GM18505 (cell line): ENCODE results near the gene CWC25.
"Not testable (repeated sequence)": the region's sequence is repeated elsewhere in the genome, so short reads cannot be mapped to it uniquely, and the experiment has no call there.

ENCODE experiments used
- ATAC-seq: cut with Tn5 transposase; IDR thresholded peaks from one replicate; pipeline ENCODE4 v1.9.1; 2021; ENCODE audit not compliant: unreplicated experiment
- POLR2A ChIP-seq: IDR thresholded peaks from 4 replicates; pipeline ENCODE4 v1.6.1; 2011; ENCODE audit warnings: borderline replicate concordance; ENCODE audit not compliant: insufficient read depth, insufficient read length; ENCODE audit errors: extremely low read depth

Gene CWC25

GRCh38 chr17:38867179-38867967, 42.3 kb upstream of the CWC25 start:
- TF ChIP-seq POLR2A = peak; percentile 38
- no peak for ATAC-seq

- no peak for ATAC-seq
- no peak for TF ChIP-seq POLR2A
These were observed 39.7 kb upstream of the CWC25 start for GRCh38 chr17:38864636-38865398.

DNA sequence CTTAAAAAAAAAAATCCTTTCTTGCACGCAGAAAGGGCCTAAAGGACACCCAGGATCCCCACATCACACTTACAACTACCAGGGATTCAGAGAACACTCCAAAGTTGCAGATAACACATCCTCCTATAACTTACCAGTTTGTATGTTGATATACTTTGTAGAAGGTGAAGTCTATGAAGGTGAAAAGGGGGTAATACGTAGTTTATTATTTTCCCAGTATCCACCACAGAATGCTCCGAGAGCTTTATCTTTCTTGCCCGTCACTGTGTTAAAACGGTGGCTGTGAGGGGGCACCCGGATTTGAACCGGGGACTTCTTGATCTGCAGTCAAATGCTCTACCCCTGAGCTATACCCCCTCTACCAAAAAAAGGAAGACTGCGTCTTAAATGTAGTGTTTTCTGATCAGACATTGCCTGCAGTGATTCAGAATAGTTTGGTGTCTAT, 36.3 kb upstream of the CWC25 start:
- ATAC-seq = no peak
- no peak for TF ChIP-seq POLR2A

GRCh38 chr17:38857271-38857670, 32.1 kb upstream of the CWC25 start:
- TF ChIP-seq POLR2A = no peak
- ATAC-seq = no peak

GRCh38 chr17:38855101-38855714, 30.1 kb upstream of the CWC25 start:
- not testable (repeated sequence) for ATAC-seq

GRCh38 chr17:38853292-38854219, 28.4 kb upstream of the CWC25 start, which contains the start of gene RPL23:
TSS of gene RPL23 (minus strand) at chr17:38853721. CDS start at chr17:38853710, 11 bp downstream.
- TF ChIP-seq POLR2A = peak; percentile 99
- peak; percentile 79 for ATAC-seq

DNA sequence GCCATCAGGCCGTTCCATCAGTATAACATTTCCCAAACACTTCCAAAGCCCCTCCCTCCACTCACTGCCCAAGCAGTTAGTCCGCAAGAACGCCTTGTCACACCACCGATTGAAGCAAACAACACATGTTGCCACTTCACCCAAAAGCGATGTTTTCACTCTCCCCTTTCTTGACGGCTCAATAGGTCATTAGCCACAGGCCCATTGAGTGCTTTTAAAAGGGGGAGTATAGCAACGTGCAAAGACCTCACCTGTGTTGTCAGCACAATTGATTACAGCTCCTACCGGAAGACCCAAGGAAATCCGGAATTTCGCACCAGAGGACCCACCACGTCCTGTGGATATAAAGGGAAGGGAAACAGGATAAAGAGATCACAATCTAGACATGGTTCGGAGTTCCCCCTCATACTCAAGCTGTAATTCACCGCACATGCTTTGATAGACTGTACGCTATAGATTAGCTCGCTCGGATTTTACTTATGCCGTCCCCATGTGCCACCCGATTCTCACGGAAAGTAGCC, 27.7 kb upstream of the CWC25 start:
- ATAC-seq = no peak
- TF ChIP-seq POLR2A = no peak

DNA sequence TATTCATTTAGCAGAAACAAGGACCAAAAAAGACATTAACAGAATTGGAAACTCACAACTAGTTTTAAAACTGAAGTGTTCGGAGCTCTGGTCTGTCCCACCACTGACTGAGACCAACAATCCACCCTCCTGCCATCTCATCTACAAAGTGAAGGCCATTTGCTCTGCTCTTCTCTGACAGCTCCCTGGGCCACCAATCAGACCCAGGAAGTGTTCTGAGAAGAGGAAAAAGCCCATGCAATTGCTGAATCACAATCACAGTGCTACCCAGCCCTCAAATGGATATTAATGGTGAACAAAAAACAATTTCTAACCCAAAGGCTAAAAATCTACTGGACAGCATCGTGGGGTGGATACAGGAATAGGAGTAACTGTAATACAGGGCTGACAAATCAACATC, 26.3 kb upstream of the CWC25 start:
- no peak for TF ChIP-seq POLR2A
- ATAC-seq = no peak

DNA sequence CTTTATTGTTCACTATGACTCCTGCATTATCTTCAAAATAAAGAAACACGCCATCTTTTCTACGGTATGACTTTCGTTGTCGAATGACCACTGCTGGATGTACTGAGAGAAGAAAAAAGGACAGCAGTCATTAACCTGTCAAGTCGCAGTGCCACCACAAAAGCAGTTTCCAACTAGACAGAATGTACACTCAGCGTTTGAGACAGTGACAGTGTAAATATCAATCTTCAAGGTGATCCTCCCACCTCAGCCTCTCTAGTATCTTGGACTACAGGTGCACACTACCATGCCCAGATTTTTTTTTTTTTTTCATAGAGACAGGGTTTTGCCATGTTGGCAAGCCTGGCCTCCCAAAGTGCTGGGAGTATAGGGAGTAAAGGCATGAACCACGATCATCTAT, 25.3 kb upstream of the CWC25 start:
- ATAC-seq = no peak
- no peak for TF ChIP-seq POLR2A

DNA sequence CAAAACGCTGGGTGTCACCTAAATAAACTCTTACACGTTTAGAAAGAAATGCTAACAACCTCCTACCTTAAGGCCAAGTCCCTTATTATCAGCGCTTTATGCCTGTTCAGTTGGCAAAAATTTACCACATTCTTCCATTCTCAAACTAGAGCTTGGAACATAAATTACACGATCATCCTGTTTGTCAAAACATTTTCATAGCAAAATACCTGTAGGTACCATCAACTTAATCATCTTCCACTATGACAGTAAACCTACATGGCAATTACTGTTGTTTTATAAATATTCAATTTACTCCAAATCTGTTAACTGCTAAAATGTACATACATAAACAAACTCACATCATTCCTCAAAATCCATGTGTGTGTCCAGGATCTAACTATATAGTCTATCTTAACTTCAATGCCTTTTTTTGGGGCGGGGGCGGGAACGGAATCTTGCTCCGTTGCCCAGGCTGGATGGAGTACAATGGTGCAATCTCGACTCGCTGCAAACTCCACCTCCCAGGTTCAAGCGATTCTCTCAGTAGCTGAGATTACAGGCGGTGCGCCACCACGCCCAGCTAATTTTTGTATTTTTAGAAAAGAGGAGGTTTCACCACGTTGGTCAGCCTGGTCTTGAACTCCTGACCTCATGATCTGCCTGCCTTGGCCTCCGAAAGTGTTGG, 24.0 kb upstream of the CWC25 start:
- no peak for TF ChIP-seq POLR2A
- ATAC-seq = no peak

- no peak for ATAC-seq
- TF ChIP-seq POLR2A = no peak
These were observed 23.4 kb upstream of the CWC25 start for GRCh38 chr17:38848557-38848891.

GRCh38 chr17:38844261-38844757, 19.2 kb upstream of the CWC25 start:
- no peak for ATAC-seq

More at GRCh38 chr17:38844261-38844757, 19.2 kb upstream of the CWC25 start:
- no peak for TF ChIP-seq POLR2A
